Measurements from ENCODE around the gene THSD4.

The THSD4 gene

DNA sequence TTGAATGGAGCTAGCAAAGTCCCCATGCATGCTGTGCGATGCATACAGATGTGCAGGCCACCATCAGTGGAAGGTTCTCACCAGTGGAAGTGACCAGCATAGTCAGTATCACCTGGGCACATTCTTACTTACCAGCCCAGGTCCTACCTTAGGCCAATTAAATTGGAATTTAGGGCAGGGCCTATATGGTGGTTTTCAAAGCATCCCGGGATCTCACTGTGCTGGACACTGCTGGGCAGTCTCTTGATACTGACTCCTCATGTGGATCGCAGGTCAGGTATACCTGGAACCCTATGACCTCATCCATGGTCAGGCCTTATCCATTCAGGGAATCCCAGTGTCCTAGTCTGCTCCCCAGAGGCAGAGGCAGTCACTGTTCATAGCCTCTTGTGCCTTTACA is 358.5 kb downstream of the THSD4 start:
- no peak overlapping the region for H3K4me3 ChIP-seq (replicated peaks; ENCODE audit: low read depth, low read length)
- no peak for DNase-seq (ENCODE audit: low read depth)
- TF ChIP-seq, protein P1, sequence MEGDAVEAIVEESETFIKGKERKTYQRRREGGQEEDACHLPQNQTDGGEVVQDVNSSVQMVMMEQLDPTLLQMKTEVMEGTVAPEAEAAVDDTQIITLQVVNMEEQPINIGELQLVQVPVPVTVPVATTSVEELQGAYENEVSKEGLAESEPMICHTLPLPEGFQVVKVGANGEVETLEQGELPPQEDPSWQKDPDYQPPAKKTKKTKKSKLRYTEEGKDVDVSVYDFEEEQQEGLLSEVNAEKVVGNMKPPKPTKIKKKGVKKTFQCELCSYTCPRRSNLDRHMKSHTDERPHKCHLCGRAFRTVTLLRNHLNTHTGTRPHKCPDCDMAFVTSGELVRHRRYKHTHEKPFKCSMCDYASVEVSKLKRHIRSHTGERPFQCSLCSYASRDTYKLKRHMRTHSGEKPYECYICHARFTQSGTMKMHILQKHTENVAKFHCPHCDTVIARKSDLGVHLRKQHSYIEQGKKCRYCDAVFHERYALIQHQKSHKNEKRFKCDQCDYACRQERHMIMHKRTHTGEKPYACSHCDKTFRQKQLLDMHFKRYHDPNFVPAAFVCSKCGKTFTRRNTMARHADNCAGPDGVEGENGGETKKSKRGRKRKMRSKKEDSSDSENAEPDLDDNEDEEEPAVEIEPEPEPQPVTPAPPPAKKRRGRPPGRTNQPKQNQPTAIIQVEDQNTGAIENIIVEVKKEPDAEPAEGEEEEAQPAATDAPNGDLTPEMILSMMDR (IDR thresholded peaks at IDR 0.05; ENCODE audit: low read length, missing control alignments): no peak

DNA sequence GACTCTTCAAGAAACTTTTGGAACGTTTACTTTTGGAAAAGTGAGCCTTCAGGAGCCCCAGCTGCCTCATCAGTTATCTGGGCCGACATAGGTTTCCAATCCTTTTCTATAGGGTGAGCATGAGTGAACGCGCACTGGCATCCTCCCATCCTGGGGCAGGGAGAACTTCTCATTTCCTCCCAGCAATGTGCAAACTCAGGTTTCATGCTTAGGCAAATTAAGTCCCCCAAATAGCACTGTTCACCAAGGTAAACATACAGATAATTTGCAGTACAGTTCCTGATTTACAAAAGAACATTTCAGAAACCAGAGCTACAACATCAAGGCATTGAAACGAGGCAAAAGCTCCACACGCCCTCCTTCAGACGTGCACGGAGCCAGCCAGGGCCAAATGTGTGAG is 361.6 kb downstream of the THSD4 start:
- DNase-seq (ENCODE audit: low read depth): no peak
- TF ChIP-seq, protein P1 (IDR thresholded peaks at IDR 0.05; ENCODE audit: low read length, missing control alignments): no peak
- H3K4me3 ChIP-seq (replicated peaks; ENCODE audit: low read depth, low read length): no peak overlapping the region

DNA sequence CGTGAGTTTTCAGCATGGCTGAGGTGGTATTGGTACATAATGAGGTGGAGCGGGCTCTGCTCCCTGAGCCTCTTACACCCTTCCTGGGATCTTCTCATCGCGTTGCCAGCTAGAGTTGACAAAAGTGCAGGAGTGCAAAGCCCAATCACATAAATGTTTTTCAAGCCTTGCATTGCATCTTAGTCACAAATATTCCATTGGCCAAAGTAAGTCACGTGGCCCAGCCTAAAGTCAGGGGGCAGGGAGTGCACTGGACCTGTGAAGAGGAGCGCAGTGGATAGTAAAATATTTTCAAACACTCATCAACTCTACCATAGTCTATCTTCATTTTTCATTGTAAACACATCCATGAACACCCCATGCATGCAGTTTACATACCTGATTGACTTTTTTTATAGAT is 365.3 kb downstream of the THSD4 start:
- no peak overlapping the region for H3K4me3 ChIP-seq (replicated peaks; ENCODE audit: low read depth, low read length)
- TF ChIP-seq, protein P1 (IDR thresholded peaks at IDR 0.05; ENCODE audit: low read length, missing control alignments): no peak
- DNase-seq (ENCODE audit: low read depth): no peak

DNA sequence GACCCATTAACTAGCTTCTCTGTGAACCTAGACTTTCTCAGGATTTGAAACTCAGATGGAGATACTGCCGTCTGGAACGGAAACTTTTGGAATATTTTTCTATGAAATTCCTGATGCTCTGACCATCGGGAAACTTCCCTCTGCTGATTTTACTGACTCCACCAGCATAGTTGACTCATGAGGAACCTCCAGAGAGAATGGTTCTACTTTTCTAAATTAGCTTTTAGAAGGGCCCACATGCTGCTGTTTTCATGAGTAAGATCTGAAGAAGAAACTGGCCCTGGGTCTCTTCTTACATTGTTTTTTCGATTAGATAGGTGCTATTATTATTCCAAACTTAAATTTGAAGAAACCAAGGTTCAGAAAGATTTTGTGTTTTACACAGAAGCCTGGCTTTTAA is 368.8 kb downstream of the THSD4 start:
- no peak for DNase-seq (ENCODE audit: low read depth)
- TF ChIP-seq, protein P1 (IDR thresholded peaks at IDR 0.05; ENCODE audit: low read length, missing control alignments): no peak
- no peak overlapping the region for H3K4me3 ChIP-seq (replicated peaks; ENCODE audit: low read depth, low read length)

- H3K4me3 ChIP-seq (replicated peaks; ENCODE audit: low read depth, low read length): no peak overlapping the region
- TF ChIP-seq, protein P1 (IDR thresholded peaks at IDR 0.05; ENCODE audit: low read length, missing control alignments): peak; percentile 54
- DNase-seq (ENCODE audit: low read depth): no peak
Measured at GRCh38 chr15:71485094-71485693, 369.9 kb downstream of the THSD4 start.

DNA sequence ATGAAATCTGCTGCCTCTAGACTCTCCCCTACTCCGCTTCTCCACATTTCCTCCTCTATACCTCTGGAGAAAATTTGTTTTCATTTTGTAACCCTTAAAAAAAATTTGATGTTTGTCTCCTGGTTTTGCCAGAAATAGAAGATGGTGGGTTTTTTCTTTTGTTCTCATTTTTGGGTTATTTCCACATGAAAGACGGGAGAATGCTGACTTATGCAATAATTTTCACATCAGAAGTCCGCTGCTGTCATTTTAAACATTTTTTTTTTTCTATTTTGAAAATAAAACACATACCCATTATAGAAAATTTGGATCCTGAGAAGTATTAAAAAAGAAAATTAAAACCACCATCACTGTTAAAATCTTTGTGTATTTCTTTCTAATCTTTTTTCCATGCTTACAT is 374.3 kb downstream of the THSD4 start:
- TF ChIP-seq, protein P1 (IDR thresholded peaks at IDR 0.05; ENCODE audit: low read length, missing control alignments): no peak
- no peak overlapping the region for H3K4me3 ChIP-seq (replicated peaks; ENCODE audit: low read depth, low read length)
- DNase-seq (ENCODE audit: low read depth): no peak

- TF ChIP-seq, protein P1 (IDR thresholded peaks at IDR 0.05; ENCODE audit: low read length, missing control alignments): no peak
- no peak overlapping the region for H3K4me3 ChIP-seq (replicated peaks; ENCODE audit: low read depth, low read length)
- no peak for DNase-seq (ENCODE audit: low read depth)
Measured at GRCh38 chr15:71493526-71493925, 378.3 kb downstream of the THSD4 start.

All from fibroblast of pulmonary artery (primary cell).